ENCODE measurements around the gene SLX4IP.
A peak's percentile ranks its signal among the peaks of the same experiment; 100 is the strongest.

The SLX4IP gene

GRCh38 chr20:10501402-10501801 lies 66.3 kb downstream of the SLX4IP start:
- peak; percentile 38 for DNase-seq
- CTCF ChIA-PET, result no interaction called here
- Mint-ChIP-seq H3K4me3 (peak overlapping the region; percentile 78), H3K36me3 (no peaks in the 10 kb centered on the region), H3K4me1 (peaks cover 35% of the 10 kb centered on the region), H3K27me3 (no peaks in the 10 kb centered on the region), H3K9me3 (no peaks in the 10 kb centered on the region), H3K27ac (peak overlapping the region; percentile 95)

GRCh38 chr20:10502098-10502526 lies 67.0 kb downstream of the SLX4IP start:
- peak; percentile 47 for DNase-seq
- peak overlapping the region; percentile 78 for H3K4me3 Mint-ChIP-seq
- peaks cover 31% of the 10 kb centered on the region for H3K4me1 Mint-ChIP-seq

GRCh38 chr20:10504608-10504993 lies 69.5 kb downstream of the SLX4IP start:
- Mint-ChIP-seq H3K27ac (no peak overlapping the region), H3K27me3 (no peaks in the 10 kb centered on the region), H3K4me3 (no peak overlapping the region), H3K9me3 (no peaks in the 10 kb centered on the region), H3K36me3 (no peaks in the 10 kb centered on the region), H3K4me1 (peaks cover 31% of the 10 kb centered on the region)
- CTCF ChIA-PET, result no interaction called here
- no peak for DNase-seq

More at GRCh38 chr20:10502098-10502526, 67.0 kb downstream of the SLX4IP start:
- H3K27me3 Mint-ChIP-seq, result no peaks in the 10 kb centered on the region
- CTCF ChIA-PET, result no interaction called here
- no peaks in the 10 kb centered on the region for H3K36me3 Mint-ChIP-seq
- H3K27ac Mint-ChIP-seq, result peak overlapping the region; percentile 95
- no peaks in the 10 kb centered on the region for H3K9me3 Mint-ChIP-seq

GRCh38 chr20:10504994-10505730 lies 70.1 kb downstream of the SLX4IP start:
- Mint-ChIP-seq H3K27me3 (no peaks in the 10 kb centered on the region), H3K9me3 (no peaks in the 10 kb centered on the region), H3K27ac (no peak overlapping the region), H3K36me3 (no peaks in the 10 kb centered on the region), H3K4me3 (no peak overlapping the region), H3K4me1 (peaks cover 28% of the 10 kb centered on the region)
- no peak for DNase-seq
- CTCF ChIA-PET, result interaction anchor here (1.1 kb wide), 1 partner anchor 30 kb away, joined by 3 read pairs; no protein-coding TSS in a partner anchor

- DNase-seq, result no peak
- Mint-ChIP-seq H3K9me3 (no peaks in the 10 kb centered on the region), H3K27me3 (no peaks in the 10 kb centered on the region), H3K36me3 (no peaks in the 10 kb centered on the region), H3K4me1 (peaks cover 26% of the 10 kb centered on the region), H3K27ac (no peak overlapping the region), H3K4me3 (no peak overlapping the region)
- CTCF ChIA-PET, result interaction anchor here (1.1 kb wide), 1 partner anchor 29 kb away, joined by 3 read pairs; no protein-coding TSS in a partner anchor
These were observed 70.7 kb downstream of the SLX4IP start for GRCh38 chr20:10505827-10506226.

- no peak overlapping the region for H3K27ac Mint-ChIP-seq
- H3K9me3 Mint-ChIP-seq, result no peaks in the 10 kb centered on the region
- peaks cover 6% of the 10 kb centered on the region for H3K36me3 Mint-ChIP-seq
- no peaks in the 10 kb centered on the region for H3K27me3 Mint-ChIP-seq
- no peak for DNase-seq
- H3K4me1 Mint-ChIP-seq, result peaks cover 25% of the 10 kb centered on the region
- CTCF ChIA-PET, result no interaction called here
- H3K4me3 Mint-ChIP-seq, result no peak overlapping the region
These were observed 71.9 kb downstream of the SLX4IP start for GRCh38 chr20:10507052-10507451.

GRCh38 chr20:10508060-10508459 lies 73.0 kb downstream of the SLX4IP start:
- DNase-seq, result no peak
- peaks cover 6% of the 10 kb centered on the region for H3K36me3 Mint-ChIP-seq
- no peak overlapping the region for H3K4me3 Mint-ChIP-seq
- CTCF ChIA-PET, result no interaction called here
- H3K4me1 Mint-ChIP-seq, result peaks cover 20% of the 10 kb centered on the region
- no peak overlapping the region for H3K27ac Mint-ChIP-seq
- no peaks in the 10 kb centered on the region for H3K27me3 Mint-ChIP-seq
- no peaks in the 10 kb centered on the region for H3K9me3 Mint-ChIP-seq

GRCh38 chr20:10508468-10509251 lies 73.6 kb downstream of the SLX4IP start:
- H3K27ac Mint-ChIP-seq, result no peak overlapping the region
- DNase-seq, result no peak
- CTCF ChIA-PET, result no interaction called here
- peaks cover 18% of the 10 kb centered on the region for H3K4me1 Mint-ChIP-seq
- no peaks in the 10 kb centered on the region for H3K9me3 Mint-ChIP-seq
- no peak overlapping the region for H3K4me3 Mint-ChIP-seq
- H3K27me3 Mint-ChIP-seq, result no peaks in the 10 kb centered on the region
- H3K36me3 Mint-ChIP-seq, result peaks cover 6% of the 10 kb centered on the region

- CTCF ChIA-PET, result no interaction called here
- H3K36me3 Mint-ChIP-seq, result peaks cover 6% of the 10 kb centered on the region
- H3K27me3 Mint-ChIP-seq, result no peaks in the 10 kb centered on the region
- H3K9me3 Mint-ChIP-seq, result no peaks in the 10 kb centered on the region
- peaks cover 18% of the 10 kb centered on the region for H3K4me1 Mint-ChIP-seq
- DNase-seq, result no peak
- no peak overlapping the region for H3K27ac Mint-ChIP-seq
- H3K4me3 Mint-ChIP-seq, result no peak overlapping the region
These were observed 74.3 kb downstream of the SLX4IP start for GRCh38 chr20:10509376-10509775.

- CTCF ChIA-PET, result no interaction called here
- Mint-ChIP-seq H3K4me1 (peaks cover 22% of the 10 kb centered on the region), H3K4me3 (no peak overlapping the region), H3K9me3 (no peaks in the 10 kb centered on the region), H3K36me3 (peaks cover 10% of the 10 kb centered on the region), H3K27me3 (no peaks in the 10 kb centered on the region), H3K27ac (no peak overlapping the region)
- DNase-seq, result no peak
These were observed 75.1 kb downstream of the SLX4IP start for GRCh38 chr20:10510216-10510615.

- no peak overlapping the region for H3K4me3 Mint-ChIP-seq
- CTCF ChIA-PET, result interaction anchor here (1.0 kb wide), 1 partner anchor 16 kb away, joined by 3 read pairs; no protein-coding TSS in a partner anchor
These were observed 76.0 kb downstream of the SLX4IP start for GRCh38 chr20:10511170-10511508.

GRCh38 chr20:10511509-10512251 lies 76.6 kb downstream of the SLX4IP start:
- no peaks in the 10 kb centered on the region for H3K9me3 Mint-ChIP-seq
- CTCF ChIA-PET, result interaction anchor here (1.0 kb wide), 1 partner anchor 15 kb away, joined by 3 read pairs; no protein-coding TSS in a partner anchor
- peaks cover 10% of the 10 kb centered on the region for H3K36me3 Mint-ChIP-seq
- H3K4me1 Mint-ChIP-seq, result peaks cover 27% of the 10 kb centered on the region
- DNase-seq, result peak; percentile 63
- no peaks in the 10 kb centered on the region for H3K27me3 Mint-ChIP-seq
- H3K4me3 Mint-ChIP-seq, result no peak overlapping the region
- H3K27ac Mint-ChIP-seq, result no peak overlapping the region

More at GRCh38 chr20:10511170-10511508, 76.0 kb downstream of the SLX4IP start:
- DNase-seq, result no peak
- no peaks in the 10 kb centered on the region for H3K27me3 Mint-ChIP-seq
- no peak overlapping the region for H3K27ac Mint-ChIP-seq
- no peaks in the 10 kb centered on the region for H3K9me3 Mint-ChIP-seq
- H3K36me3 Mint-ChIP-seq, result peaks cover 10% of the 10 kb centered on the region
- peaks cover 27% of the 10 kb centered on the region for H3K4me1 Mint-ChIP-seq

GRCh38 chr20:10513061-10513460 lies 78.0 kb downstream of the SLX4IP start:
- no peaks in the 10 kb centered on the region for H3K9me3 Mint-ChIP-seq
- no peak overlapping the region for H3K27ac Mint-ChIP-seq
- no peak overlapping the region for H3K4me3 Mint-ChIP-seq
- DNase-seq, result no peak
- peaks cover 27% of the 10 kb centered on the region for H3K4me1 Mint-ChIP-seq
- no peaks in the 10 kb centered on the region for H3K27me3 Mint-ChIP-seq
- CTCF ChIA-PET, result interaction anchor here (1.2 kb wide), 1 partner anchor 9 kb away, joined by 3 read pairs; no protein-coding TSS in a partner anchor
- H3K36me3 Mint-ChIP-seq, result peaks cover 10% of the 10 kb centered on the region

GRCh38 chr20:10513931-10514575 lies 78.9 kb downstream of the SLX4IP start:
- H3K4me1 Mint-ChIP-seq, result peaks cover 30% of the 10 kb centered on the region
- H3K36me3 Mint-ChIP-seq, result peaks cover 10% of the 10 kb centered on the region
- H3K27ac Mint-ChIP-seq, result no peak overlapping the region

More at GRCh38 chr20:10513931-10514575, 78.9 kb downstream of the SLX4IP start:
- Mint-ChIP-seq H3K27me3 (no peaks in the 10 kb centered on the region), H3K9me3 (no peaks in the 10 kb centered on the region), H3K4me3 (no peak overlapping the region)
- no peak for DNase-seq
- CTCF ChIA-PET, result interaction anchor here (1.4 kb wide), 1 partner anchor 23 kb away, joined by 5 read pairs; no protein-coding TSS in a partner anchor

Measured in activated naive CD4-positive, alpha-beta T cell treated with anti-CD3 and anti-CD28 coated beads, Interleukin-2, amount 10 ng/mL, durations not matched to agents 7 days and 5 days (primary cell).